A673 (cell line): ENCODE data around the gene HDGFL2. TPM values are rescaled to one million over a fixed set of nuclear protein-coding genes. Genes with fewer than 3 reads are reported as not detected.

Experiments
- BruUV-seq: library from RNA; stranded (reverse); fragments of 400-500 nt; replicated peaks from 2 replicates; lab custom pipeline; 2021; lab: Mats Ljungman, UMichigan
- CTCF ChIA-PET: fragments of 300-600 bp; sonication (Branson Sonifier 250); formaldehyde crosslinking; loops from one replicate; lab custom pipeline; 2022; ENCODE audit warnings: antibody characterized with exemption; lab: Charles Lee
- POLR2A ChIA-PET: fragments of 300-600 bp; sonication (Branson Sonifier 250); formaldehyde crosslinking; loops from one replicate; lab custom pipeline; 2022; ENCODE audit warnings: antibody characterized with exemption; ENCODE audit not compliant: low non-redundant PET; lab: Charles Lee
- DNase-seq: peaks from one replicate; pipeline ENCODE4 v3.0.0-alpha.2; 2015; ENCODE audit warnings: low spot score
- H3K27ac ChIP-seq: fragments of 200-600 bp; sonication (generic); 2 replicates; pipeline ENCODE4 v1.5.1; 2016; ENCODE audit warnings: mixed run types, low read depth, mild to moderate bottlenecking, mixed read lengths, antibody characterized with exemption, low read length; ENCODE audit not compliant: poor library complexity, severe bottlenecking
- H3K27me3 ChIP-seq: fragments of 200-600 bp; sonication (generic); replicated peaks from 2 replicates; pipeline ENCODE4 v1.6.1; 2017; ENCODE audit warnings: mixed run types, low read depth, mild to moderate bottlenecking, mixed read lengths, antibody characterized with exemption, low read length; ENCODE audit not compliant: insufficient read depth, poor library complexity
- H3K36me3 ChIP-seq: fragments of 200-600 bp; sonication (generic); 2 replicates; pipeline ENCODE4 v1.6.1; 2016; ENCODE audit warnings: mixed run types, mild to moderate bottlenecking, mixed read lengths, antibody characterized with exemption, low read length; ENCODE audit not compliant: insufficient read depth, poor library complexity, severe bottlenecking
- H3K4me1 ChIP-seq: fragments of 200-600 bp; sonication (generic); 2 replicates; pipeline ENCODE4 v1.6.1; 2017; ENCODE audit warnings: mixed run types, mild to moderate bottlenecking, mixed read lengths, antibody characterized with exemption, low read length; ENCODE audit not compliant: insufficient read depth, poor library complexity, severe bottlenecking
- H3K4me3 ChIP-seq: fragments of 200-600 bp; sonication (generic); 2 replicates; pipeline ENCODE4 v1.5.1; 2016; ENCODE audit warnings: low read depth, mixed run types, mild to moderate bottlenecking, mixed read lengths, low read length; ENCODE audit not compliant: poor library complexity, severe bottlenecking
- H3K9me3 ChIP-seq: fragments of 200-600 bp; sonication (generic); 2 replicates; pipeline ENCODE4 v1.6.1; 2016; ENCODE audit warnings: mixed run types, low read depth, mild to moderate bottlenecking, mixed read lengths, antibody characterized with exemption, low read length; ENCODE audit not compliant: poor library complexity, severe bottlenecking
- CTCF ChIP-seq: fragments of 300-800, 200-600 bp; sonication (generic); conservative IDR thresholded peaks from 2 replicates; pipeline ENCODE4 v1.5.1; 2017; ENCODE audit warnings: low read depth, mild to moderate bottlenecking, antibody characterized with exemption, low read length, moderate library complexity, mixed read lengths
- EZH2 ChIP-seq: fragments of 200-600 bp; sonication (generic); IDR thresholded peaks from 2 replicates; pipeline ENCODE4 v1.6.1; 2017; ENCODE audit warnings: borderline replicate concordance, low read depth, mild to moderate bottlenecking, mixed read lengths, antibody characterized with exemption, low read length; ENCODE audit not compliant: poor library complexity, severe bottlenecking
- intact Hi-C: fragments of 100-400 bp; cut with micrococcal nuclease; formaldehyde crosslinking; loops from one replicate; pipeline ENCODE4 v1.10.0; 2022; ENCODE audit not compliant: unreplicated experiment
- total RNA-seq: library from RNA; stranded (reverse); gene quantifications from 2 replicates; pipeline ENCODE4 v1.2.3, GENCODE V29; 2021

HDGFL2 gene
- total RNA-seq, 1 experiment from 2014 or later, result 89.6 TPM

GRCh38 chr19:4477034-4477801, 5.1 kb downstream of the HDGFL2 start:
- intact Hi-C loops, result no loop called here
- Histone ChIP-seq H3K4me3 (no peak overlapping the region), H3K27me3 (no peaks in the 10 kb centered on the region), H3K36me3 (peaks cover 28% of the 10 kb centered on the region), H3K9me3 (no peaks in the 10 kb centered on the region), H3K27ac (no peak overlapping the region), H3K4me1 (no peaks in the 10 kb centered on the region)
- TF ChIP-seq CTCF (no peak), EZH2 (no peak)
- ChIA-PET POLR2A (interaction anchor here (0.7 kb wide), 1 partner anchor 28 kb away, joined by 5 read pairs; no protein-coding TSS in a partner anchor), CTCF (interaction anchor here (0.5 kb wide), 1 partner anchor 125 kb away, joined by 4 read pairs; no protein-coding TSS in a partner anchor)
- BruUV-seq, result no TSS peak
- DNase-seq, result no peak

DNA sequence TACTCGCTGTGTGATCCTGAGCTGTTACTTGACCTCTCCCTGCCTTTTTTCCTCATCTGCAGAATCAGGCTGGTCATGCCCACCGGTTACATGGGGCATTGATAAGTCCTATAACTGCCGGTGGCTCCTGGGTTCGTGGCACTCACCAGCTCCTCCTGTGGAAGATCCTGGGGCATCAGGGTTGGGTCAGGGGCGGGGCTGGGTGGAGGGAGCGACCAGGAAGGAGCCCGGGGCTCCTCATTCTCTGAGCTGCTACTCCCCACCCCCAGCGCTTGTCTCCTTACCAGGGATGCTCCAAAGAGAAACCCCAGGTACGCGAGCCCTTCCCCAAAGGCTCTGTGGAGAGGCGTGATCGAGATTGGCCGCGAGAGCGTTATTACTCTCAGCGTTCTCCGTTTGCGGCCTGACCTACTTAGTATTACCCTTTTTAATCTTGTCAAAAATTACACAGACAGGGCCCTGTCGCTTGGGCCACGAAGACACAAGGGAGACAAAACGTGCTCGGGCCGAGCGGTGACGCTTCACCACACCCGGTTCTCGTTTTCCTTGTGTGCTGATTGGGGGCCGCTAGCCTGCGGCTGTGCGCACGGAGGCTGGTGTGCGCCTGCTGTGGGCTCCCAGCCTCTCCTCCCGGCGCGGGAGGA, 10.7 kb downstream of the HDGFL2 start:
- no peak overlapping the region for H3K4me3 ChIP-seq
- ChIA-PET POLR2A (no interaction called here), CTCF (no interaction called here)
- H3K36me3 ChIP-seq, result peaks cover 15% of the 10 kb centered on the region
- intact Hi-C loops, result no loop called here
- H3K27me3 ChIP-seq, result no peaks in the 10 kb centered on the region
- H3K4me1 ChIP-seq, result no peaks in the 10 kb centered on the region
- H3K9me3 ChIP-seq, result no peaks in the 10 kb centered on the region
- no TSS peak for BruUV-seq
- no peak for DNase-seq
- H3K27ac ChIP-seq, result no peak overlapping the region
- TF ChIP-seq CTCF (no peak), EZH2 (no peak)

GRCh38 chr19:4483385-4483784, 11.3 kb downstream of the HDGFL2 start:
- BruUV-seq, result no TSS peak
- TF ChIP-seq EZH2 (no peak), CTCF (no peak)
- no peak for DNase-seq
- intact Hi-C loops, result no loop called here
- Histone ChIP-seq H3K27ac (no peak overlapping the region), H3K36me3 (peaks cover 15% of the 10 kb centered on the region), H3K27me3 (no peaks in the 10 kb centered on the region), H3K4me1 (no peaks in the 10 kb centered on the region), H3K9me3 (no peaks in the 10 kb centered on the region), H3K4me3 (no peak overlapping the region)
- POLR2A ChIA-PET, result no interaction called here
- CTCF ChIA-PET, result no interaction called here
